K562 treated with DMSO at 1 percent for 24 hours (cell line): ENCODE measurements around the gene NTNG1. TPM values are rescaled to one million over a fixed set of nuclear protein-coding genes. Genes with fewer than 3 reads are reported as not detected.

Source experiments
- total RNA-seq: library from RNA; unstranded; fragments of 300-600 nt; gene quantifications from 2 replicates; pipeline ENCODE4 v1.2.3, GENCODE V29; 2022; ENCODE audit warnings: low read depth; ENCODE audit not compliant: insufficient read depth

Gene NTNG1
- total RNA-seq: not detected in 2 replicates

DNA sequence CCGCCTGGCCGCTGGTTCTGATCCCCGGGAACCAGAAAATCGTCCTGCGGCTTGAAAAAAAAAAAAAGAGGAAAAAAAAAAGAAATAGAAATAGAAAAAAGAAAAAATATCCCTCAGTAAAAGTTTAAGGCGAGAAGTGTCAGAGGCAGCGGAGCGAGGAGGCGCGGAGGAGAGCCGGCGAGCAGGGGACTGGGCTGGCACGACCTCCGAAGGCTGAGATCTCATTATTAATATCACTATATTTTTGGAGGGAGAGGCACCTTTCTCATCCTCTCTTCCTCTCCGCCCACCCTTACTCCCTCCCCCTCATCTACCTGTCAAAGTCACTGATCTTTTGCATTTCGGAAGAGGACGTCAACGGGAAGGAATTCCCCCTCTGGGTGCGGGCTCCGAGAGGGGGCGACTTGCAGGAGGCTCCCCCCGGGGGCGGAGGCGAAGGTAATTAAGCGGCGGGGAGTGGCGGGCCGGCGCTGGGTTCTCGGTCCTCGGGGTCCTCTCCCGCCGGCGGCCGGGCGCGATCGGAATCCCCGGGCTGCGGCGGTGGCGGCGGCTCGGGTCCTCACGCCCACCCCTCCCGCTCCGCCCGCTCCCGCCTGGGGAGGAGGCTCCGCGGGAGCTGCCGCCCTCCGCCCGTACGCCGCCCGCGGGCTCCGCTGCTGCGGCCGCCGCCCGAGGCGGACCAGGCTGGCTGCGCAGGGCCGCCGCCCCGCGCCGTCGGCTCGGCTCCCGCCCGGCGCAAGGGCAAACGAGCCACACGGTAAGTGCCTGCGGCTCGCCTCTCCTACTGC lies at the start of gene NTNG1:
Gene NTNG1 (plus strand): TSS at position 337 of the 788 bp plus-strand sequence.

Other genes with a start within 250 kb of the NTNG1 start
- gene PRMT6, start 84.4 kb upstream of the NTNG1 start, total RNA-seq: 35.1 and 38.5 TPM in 2 replicates